Osteoblast (primary cell): ENCODE measurements around the gene LRRC18. TPM values are rescaled to one million over a fixed set of nuclear protein-coding genes. Genes with fewer than 3 reads are reported as not detected.

Experiments used
- DNase-seq: peaks from one replicate; pipeline ENCODE4 v3.0.0; 2011; ENCODE audit warnings: low spot score, mixed read lengths; ENCODE audit not compliant: insufficient read length; ENCODE audit errors: missing footprints
- H2AFZ ChIP-seq: 2 replicates; pipeline ENCODE4 v1.6.0; 2011; ENCODE audit warnings: mild to moderate bottlenecking, low read length
- H3K27ac ChIP-seq: 2 replicates; pipeline ENCODE4 v1.5.1; 2011; ENCODE audit warnings: mild to moderate bottlenecking, low read depth, low read length, moderate library complexity
- H3K27me3 ChIP-seq: 2 replicates; pipeline ENCODE4 v1.6.0; 2012; ENCODE audit warnings: mild to moderate bottlenecking, control low read depth, inconsistent platforms, low read length, moderate library complexity; ENCODE audit not compliant: insufficient read depth
- H3K36me3 ChIP-seq: 2 replicates; pipeline ENCODE4 v1.5.1; 2011; ENCODE audit warnings: mild to moderate bottlenecking, low read length, control low read depth, moderate library complexity; ENCODE audit not compliant: insufficient read depth
- H3K4me1 ChIP-seq: 2 replicates; pipeline ENCODE4 v1.5.1; 2011; ENCODE audit warnings: mild to moderate bottlenecking, low read length, control low read depth, moderate library complexity; ENCODE audit not compliant: insufficient read depth
- H3K4me2 ChIP-seq: 2 replicates; pipeline ENCODE4 v1.6.0; 2011; ENCODE audit warnings: mild to moderate bottlenecking, low read length; ENCODE audit not compliant: insufficient read depth
- H3K4me3 ChIP-seq: fragments of 200-600 bp; sonication (generic); 3 replicates; pipeline ENCODE4 v1.5.1; 2012; ENCODE audit warnings: mild to moderate bottlenecking, low read length, inconsistent platforms; ENCODE audit not compliant: insufficient read depth
- H3K79me2 ChIP-seq: 2 replicates; pipeline ENCODE4 v1.6.0; 2012; ENCODE audit warnings: mild to moderate bottlenecking, low read length, control low read depth, inconsistent platforms; ENCODE audit not compliant: insufficient read depth
- H3K9me3 ChIP-seq: 2 replicates; pipeline ENCODE4 v1.5.1; 2011; ENCODE audit warnings: low read depth, low read length, control low read depth
- H4K20me1 ChIP-seq: 2 replicates; pipeline ENCODE4 v1.6.0; 2012; ENCODE audit warnings: mild to moderate bottlenecking, low read length, control low read depth; ENCODE audit not compliant: insufficient read depth
- CTCF ChIP-seq: IDR thresholded peaks from 2 replicates; pipeline ENCODE4 v1.5.1; 2011; ENCODE audit warnings: mild to moderate bottlenecking, low read depth, low read length, moderate library complexity; ENCODE audit errors: extremely low read depth
- total RNA-seq: library from RNA; depleted of rRNA; stranded (reverse); fragments of >200 nt; gene quantifications from 2 replicates; pipeline ENCODE4 v1.2.3, GENCODE V29; 2012

LRRC18 gene
- total RNA-seq, 1 donor, result not detected

DNA sequence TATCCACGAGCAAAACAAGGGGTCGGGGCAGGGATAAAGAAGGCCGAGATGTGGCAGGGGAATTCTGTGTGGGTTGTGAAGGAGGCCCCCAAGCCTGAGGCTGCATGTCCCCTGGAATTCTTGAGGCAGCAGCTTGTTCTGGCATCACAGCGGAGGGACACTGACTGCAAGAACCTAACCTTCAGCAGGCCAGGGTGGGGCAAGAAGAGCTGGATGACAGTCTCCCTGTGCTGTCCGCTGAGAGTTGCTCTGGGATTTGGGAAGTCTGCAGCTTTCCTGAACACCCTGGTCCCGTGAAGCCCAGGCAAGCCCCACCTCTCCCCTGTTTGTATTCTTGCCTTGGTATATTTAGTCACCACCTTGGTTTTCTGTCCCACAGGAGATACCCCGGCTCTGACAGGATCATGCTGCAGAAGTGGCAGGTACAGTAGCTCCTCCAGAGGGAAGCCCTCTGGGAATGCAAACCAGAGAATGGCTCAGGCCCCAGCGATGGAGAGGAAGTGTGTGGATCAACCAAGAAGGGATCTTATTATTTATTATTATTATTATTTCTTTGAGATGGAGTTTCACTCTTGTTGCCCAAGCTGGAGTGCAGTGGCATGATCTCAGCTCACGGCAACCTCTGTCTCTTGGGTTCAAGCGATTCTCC is 1.9 kb upstream of the LRRC18 start:
- Histone ChIP-seq H2AFZ (no peak overlapping the region), H3K27ac (no peak overlapping the region), H4K20me1 (no peaks in the 10 kb centered on the region), H3K9me3 (no peaks in the 10 kb centered on the region), H3K36me3 (no peaks in the 10 kb centered on the region), H3K4me3 (no peak overlapping the region), H3K4me1 (no peaks in the 10 kb centered on the region), H3K79me2 (no peaks in the 10 kb centered on the region), H3K27me3 (peaks cover 7% of the 10 kb centered on the region), H3K4me2 (no peak overlapping the region)
- TF ChIP-seq CTCF, result no peak
- no peak for DNase-seq

GRCh38 chr10:48940958-48941357 is 1.3 kb upstream of the LRRC18 start:
- H3K4me1 ChIP-seq, result no peaks in the 10 kb centered on the region
- no peak for DNase-seq
- no peak overlapping the region for H2AFZ ChIP-seq
- H3K4me3 ChIP-seq, result no peak overlapping the region
- peaks cover 3% of the 10 kb centered on the region for H3K27me3 ChIP-seq
- TF ChIP-seq CTCF, result no peak
- H3K36me3 ChIP-seq, result no peaks in the 10 kb centered on the region
- no peak overlapping the region for H3K27ac ChIP-seq
- H3K79me2 ChIP-seq, result no peaks in the 10 kb centered on the region
- H3K4me2 ChIP-seq, result no peak overlapping the region
- H3K9me3 ChIP-seq, result no peaks in the 10 kb centered on the region
- no peaks in the 10 kb centered on the region for H4K20me1 ChIP-seq

DNA sequence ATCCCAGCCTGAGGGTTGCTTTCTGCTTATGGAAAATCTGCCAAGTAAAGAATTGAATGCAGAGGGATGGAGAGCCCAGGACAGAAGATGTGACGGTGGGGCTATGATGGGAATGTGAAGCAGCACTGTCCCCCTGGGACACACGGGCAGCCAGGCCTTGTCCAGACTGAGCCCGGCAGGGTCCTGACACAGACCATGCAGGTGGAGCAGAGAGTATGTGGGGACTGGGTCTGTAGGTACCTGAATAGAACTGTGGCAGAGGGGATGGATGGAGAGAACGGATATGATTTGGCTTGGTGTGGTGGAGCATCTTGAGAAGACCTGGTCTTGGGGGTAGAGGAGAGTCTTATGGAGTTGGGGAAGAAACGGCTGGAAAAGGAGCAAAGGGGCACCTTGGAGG is 732 bp upstream of the LRRC18 start:
- no peak for DNase-seq
- no peak for TF ChIP-seq CTCF
- no peak overlapping the region for H2AFZ ChIP-seq

DNA sequence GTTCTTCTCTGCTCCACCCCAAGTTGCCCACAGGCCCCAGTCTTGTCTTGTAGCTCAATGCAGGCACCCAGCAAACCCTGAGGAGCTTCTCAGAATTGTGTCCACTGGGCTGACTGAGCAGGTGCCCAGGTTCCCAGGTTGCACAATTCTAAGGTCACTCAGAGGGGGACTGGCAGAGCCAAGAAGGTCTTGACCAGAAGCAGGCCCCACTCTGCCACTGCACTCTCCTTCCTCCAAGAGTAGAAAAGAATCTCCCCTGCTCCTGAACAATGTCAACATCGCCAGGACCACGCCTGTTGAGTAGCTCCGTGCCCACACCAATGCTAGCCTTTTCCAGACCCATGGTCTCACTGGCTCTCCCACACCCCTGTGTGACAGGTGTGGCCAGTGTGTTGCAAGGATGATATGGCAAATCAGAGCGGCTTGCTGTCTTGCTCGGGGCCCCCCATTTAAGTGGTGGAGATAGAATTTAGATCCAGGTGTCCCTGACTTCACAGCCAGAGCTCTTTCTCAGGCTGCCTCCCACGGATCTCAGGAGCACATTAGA is 577 bp downstream of the LRRC18 start:
- DNase-seq, result no peak
- Histone ChIP-seq H3K27me3 (peaks cover 3% of the 10 kb centered on the region), H3K79me2 (no peaks in the 10 kb centered on the region), H3K9me3 (no peaks in the 10 kb centered on the region), H4K20me1 (no peaks in the 10 kb centered on the region), H3K27ac (no peak overlapping the region), H3K4me3 (no peak overlapping the region), H3K4me2 (no peak overlapping the region), H3K36me3 (no peaks in the 10 kb centered on the region), H2AFZ (no peak overlapping the region), H3K4me1 (no peaks in the 10 kb centered on the region)
- no peak for TF ChIP-seq CTCF

More for the DNA sequence above, 732 bp upstream of the LRRC18 start:
- Histone ChIP-seq H4K20me1 (no peaks in the 10 kb centered on the region), H3K4me3 (no peak overlapping the region), H3K79me2 (no peaks in the 10 kb centered on the region), H3K27ac (no peak overlapping the region), H3K9me3 (no peaks in the 10 kb centered on the region), H3K4me1 (no peaks in the 10 kb centered on the region), H3K36me3 (no peaks in the 10 kb centered on the region), H3K4me2 (no peak overlapping the region), H3K27me3 (peaks cover 3% of the 10 kb centered on the region)
